Hypothalamus (tissue), 51 donors: ENCODE data around the gene S100A4.
"Not testable (repeated sequence)": the region's sequence is repeated elsewhere in the genome, so short reads cannot be mapped to it uniquely, and the experiment has no call there.

ENCODE experiments used
- DNase-seq, 51 donors: peaks; one replicate each; lab custom pipeline; 2025; lab: John Stamatoyannopoulos, UW

S100A4 gene

GRCh38 chr1:153568367-153569099, 22.9 kb upstream of the S100A4 start:
- DNase-seq, result peak in 49 of 51 donors; percentile 25 to 84 (median 69)

GRCh38 chr1:153567621-153568366, 22.2 kb upstream of the S100A4 start:
- DNase-seq, result no peak

GRCh38 chr1:153566414-153567371, 21.1 kb upstream of the S100A4 start:
- DNase-seq, result peak in 39 of 51 donors; percentile 8 to 93 (median 35)

- DNase-seq, result peak in 5 of 51 donors; percentile 6 to 24 (median 13)
These were observed 20.1 kb upstream of the S100A4 start, which contains the start of gene S100A2 for GRCh38 chr1:153565529-153566374. S100A2 (minus strand) TSS chr1:153565844; CDS start chr1:153563877, 1,967 bp downstream.

DNA sequence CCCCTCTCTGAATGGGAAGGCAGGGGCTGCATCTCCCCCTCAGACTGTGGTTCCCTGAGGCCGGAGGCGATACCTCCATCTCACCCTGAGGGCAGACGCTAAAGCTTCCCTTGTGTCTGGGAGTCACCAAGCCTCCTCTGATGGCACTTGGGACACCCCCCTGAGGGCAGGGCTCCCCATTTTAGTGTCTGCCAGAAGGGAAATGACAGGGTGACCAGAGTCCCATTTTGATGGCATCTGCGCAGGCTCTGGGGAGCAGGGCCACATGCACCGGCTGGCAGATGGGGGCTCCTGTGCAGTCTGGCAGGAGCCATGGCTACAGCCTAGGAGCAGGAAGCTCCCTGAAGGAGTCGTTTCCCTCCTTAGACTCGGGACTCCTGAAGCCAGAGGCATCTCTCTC, 18.4 kb upstream of the S100A4 start:
- no peak for DNase-seq

DNA sequence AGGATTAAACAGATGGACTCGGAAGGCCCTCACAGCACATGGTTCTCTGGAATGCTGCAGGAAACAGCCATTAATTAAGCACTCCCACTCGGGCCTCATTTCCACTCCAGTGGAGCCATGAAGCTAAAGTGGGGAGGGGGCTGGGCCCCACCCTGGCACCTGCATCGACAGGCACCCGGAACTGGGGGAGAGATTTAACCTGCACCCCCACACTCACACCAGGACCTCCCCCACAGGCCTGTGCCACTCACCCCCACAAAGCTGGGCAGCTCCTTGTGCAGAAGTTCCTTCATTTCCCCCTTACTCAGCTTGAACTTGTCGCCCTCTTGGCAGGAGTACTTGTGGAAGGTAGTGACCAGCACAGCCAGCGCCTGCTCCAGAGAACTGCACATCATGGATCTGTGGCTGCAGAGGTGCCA, 17.9 kb upstream of the S100A4 start:
- DNase-seq, result no peak

DNA sequence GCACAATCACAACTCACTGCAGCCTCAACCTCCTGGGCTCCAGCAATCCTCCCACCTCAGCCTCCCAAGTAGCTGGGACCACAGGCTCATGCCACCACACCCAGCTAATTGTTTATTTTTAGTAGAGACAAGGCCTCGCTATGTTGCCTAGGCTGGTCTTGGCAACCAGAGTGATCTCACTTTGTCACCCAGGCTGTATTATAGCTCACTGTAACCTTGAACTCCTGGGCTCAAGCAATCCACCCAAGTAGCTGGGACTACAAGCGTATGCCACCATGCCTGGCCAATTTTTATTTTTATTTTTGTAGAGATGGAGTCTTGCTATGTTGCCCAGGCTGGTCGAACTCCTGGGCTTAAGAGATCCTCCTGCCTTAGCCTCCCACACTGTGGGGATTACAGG, 16.4 kb upstream of the S100A4 start:
- not testable (repeated sequence) for DNase-seq

DNA sequence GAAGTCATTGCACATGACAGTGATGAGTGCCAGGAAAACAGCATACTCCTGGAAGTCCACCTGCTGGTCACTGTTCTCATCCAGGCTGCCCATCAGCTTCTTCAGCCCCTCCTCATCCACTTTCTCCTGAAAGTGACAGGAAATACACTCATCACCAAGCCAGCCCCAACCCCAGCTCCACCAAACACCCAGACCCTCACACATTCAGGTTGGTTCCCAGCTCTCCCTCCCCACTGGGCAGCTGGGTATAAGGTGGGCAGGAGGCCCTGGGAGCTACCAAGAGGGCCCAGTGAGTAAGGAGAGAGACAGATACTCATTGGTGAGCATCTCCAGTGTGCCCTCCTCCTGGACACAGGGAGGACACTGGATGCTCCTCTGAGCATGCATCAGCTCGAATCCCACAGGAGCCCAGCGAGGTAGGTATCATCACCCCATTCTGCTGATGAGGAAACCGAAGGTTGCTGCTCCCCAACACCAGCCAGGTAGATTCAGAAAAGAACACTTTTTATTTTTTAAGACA, 15.9 kb upstream of the S100A4 start:
- no peak for DNase-seq

DNA sequence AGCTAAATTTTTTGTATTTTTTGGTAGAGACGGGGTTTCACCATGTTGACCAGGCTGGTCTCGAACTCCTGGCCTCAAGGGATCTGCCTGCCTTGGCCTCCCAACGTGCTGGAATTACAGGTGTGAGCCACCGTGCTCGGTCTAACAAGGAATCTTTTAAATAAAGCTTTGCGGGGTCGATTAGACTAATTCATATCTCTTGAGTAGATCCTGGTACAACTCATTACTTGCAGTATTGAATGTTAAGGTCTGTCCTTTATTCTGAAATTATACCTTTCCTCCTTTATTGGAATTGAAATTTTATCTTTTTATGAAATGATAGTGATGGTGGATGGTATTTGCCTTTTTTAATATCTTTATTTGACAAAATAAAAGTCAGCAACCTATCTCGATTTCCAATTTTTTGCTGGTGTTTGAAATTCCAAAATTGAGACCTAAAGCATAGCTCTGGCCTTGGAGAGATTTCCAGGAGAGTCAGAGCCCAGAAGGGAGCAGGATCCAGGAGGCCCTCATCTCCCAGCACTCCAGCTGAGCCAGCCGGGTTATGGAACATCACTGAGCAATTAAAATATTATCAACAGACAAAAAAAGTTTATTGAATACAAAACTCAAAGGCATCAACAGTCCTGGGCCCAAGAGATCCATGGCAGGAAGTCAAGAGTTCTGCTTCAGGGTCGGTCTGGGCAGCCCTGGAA, 15.3 kb upstream of the S100A4 start:
- DNase-seq, result no peak

GRCh38 chr1:153560241-153560640, 14.6 kb upstream of the S100A4 start:
- DNase-seq, result no peak

- DNase-seq, result no peak
These were observed 12.3 kb upstream of the S100A4 start for GRCh38 chr1:153557877-153558276.

DNA sequence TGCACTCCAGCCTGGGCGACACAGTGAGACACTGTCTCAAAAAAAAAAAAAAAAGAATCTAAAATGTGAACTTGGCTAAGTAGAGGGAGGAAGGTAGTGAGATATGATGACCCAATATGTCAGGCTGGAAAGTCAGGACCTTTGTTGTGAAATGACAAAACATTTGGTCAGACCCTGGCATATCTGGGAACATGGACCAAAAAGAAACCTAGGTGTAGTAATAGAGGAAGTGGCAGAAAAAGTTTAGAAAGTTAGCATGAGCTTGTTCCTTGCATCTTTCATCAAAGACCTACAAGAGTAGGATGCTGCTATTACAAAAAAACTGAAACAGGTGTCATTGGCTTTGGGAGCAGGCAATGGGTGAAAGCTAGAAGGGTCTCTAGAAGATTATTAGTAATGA, 10.7 kb upstream of the S100A4 start:
- no peak for DNase-seq

- peak in 1 of 51 donors; percentile 12 for DNase-seq
These were observed 8.4 kb upstream of the S100A4 start for GRCh38 chr1:153553830-153554541.

DNA sequence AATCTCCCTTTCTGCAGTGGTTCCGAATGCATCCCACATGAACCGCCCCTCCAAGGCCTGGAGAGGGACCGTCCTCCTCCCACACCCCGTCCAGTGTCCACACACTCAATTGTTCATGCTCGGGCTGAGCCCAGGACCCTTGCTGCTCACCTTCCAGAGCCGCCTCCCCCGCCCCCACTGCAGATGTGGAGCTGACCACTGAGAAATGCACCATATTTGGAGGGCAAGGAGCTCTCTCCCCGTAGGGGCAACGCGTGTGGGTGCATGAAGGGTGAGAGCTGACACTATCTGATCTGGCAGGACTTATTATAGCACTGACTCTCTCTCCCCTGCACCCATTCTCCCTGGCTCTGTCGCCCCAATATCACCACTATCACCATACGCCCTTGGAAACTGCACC, 7.5 kb upstream of the S100A4 start:
- no peak for DNase-seq

GRCh38 chr1:153552335-153552734, 6.7 kb upstream of the S100A4 start:
- DNase-seq, result no peak

- no peak for DNase-seq
These were observed 5.4 kb upstream of the S100A4 start for GRCh38 chr1:153550827-153551500.

DNA sequence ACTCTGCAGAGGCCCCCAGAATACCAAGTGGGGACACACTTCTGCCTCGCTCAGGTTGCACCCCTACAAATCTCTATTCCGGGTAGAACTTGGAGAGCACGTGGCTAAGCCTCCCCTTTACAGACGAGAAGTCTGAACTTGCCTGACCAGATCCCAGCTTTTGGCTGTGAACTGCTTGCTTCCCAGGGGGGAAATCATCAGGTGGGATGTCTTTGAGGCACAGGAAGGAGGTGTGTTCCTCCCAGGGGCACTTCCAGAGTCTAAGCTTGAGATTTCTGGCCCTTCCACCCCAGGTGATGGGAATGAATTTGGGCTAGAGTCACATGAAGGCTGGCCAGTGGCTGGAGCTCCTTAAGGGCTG, 4.8 kb upstream of the S100A4 start:
- DNase-seq, result no peak
